DND-41 (cell line): ENCODE data around the gene TMEM125.

Experiments
- CTCF ChIP-seq: IDR thresholded peaks from 2 replicates; pipeline ENCODE4 v1.5.1; 2012; ENCODE audit warnings: borderline replicate concordance, low read length, moderate library complexity, mild to moderate bottlenecking; ENCODE audit not compliant: poor library complexity, severe bottlenecking; ENCODE audit errors: extremely low read depth
- EZH2 ChIP-seq: IDR thresholded peaks from 3 replicates; pipeline ENCODE4 v1.6.1; 2012; ENCODE audit warnings: borderline replicate concordance, low read depth, mild to moderate bottlenecking, moderate library complexity, low read length, inconsistent platforms; ENCODE audit not compliant: severe bottlenecking

GRCh38 chr1:43235451-43236121 lies 34.2 kb upstream of the TMEM125 start:
- TF ChIP-seq CTCF (no peak), EZH2 (no peak)
